ENCODE data around the gene FMO4. TPM values are rescaled to one million over a fixed set of nuclear protein-coding genes. Genes with fewer than 3 reads are reported as not detected.
"Not testable (repeated sequence)": the region's sequence is repeated elsewhere in the genome, so short reads cannot be mapped to it uniquely, and the experiment has no call there.

The FMO4 gene
- total RNA-seq, 4 donors from 2014 or later: 1.2 to 3.2 (median 1.7) TPM

DNA sequence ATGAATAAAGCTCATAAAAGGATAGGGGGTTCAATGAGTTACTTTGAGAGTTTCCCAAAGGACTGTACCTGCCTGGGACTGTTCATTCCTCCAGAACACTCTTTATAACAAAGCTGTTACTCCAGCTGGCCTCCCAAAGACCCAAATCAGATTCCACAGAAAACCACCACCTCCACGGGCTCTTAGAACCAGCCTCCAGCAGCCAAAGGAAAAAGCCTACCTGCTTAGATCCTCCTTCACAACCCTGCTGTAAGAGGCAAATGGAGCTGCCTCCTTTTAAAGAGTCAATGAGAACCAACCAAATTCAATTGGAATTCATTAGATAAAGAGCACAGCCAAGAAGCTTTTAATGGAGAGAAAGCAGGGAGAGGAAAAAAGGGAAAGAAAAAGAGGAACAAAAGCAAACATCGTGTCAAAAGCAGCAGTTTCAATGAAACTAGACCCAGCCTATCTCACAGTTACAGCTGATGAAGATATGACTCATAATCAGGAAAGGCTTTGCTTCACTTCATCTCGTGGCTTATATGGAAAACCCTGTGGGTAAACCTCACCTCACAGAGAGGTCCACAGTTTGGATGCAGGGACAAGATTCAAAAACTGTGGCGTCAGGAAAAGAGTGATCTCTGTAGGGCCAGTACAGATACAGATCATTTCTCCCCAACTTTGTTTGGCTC is 27.8 kb upstream of the FMO4 start:
- peak; percentile 53 for DNase-seq (ENCODE audit: extremely low spot score)
- H3K27ac ChIP-seq (replicated peaks in 1 of 4): no peak overlapping the region
- no peaks in the 10 kb centered on the region for H3K27me3 ChIP-seq
- TF ChIP-seq, protein P1, sequence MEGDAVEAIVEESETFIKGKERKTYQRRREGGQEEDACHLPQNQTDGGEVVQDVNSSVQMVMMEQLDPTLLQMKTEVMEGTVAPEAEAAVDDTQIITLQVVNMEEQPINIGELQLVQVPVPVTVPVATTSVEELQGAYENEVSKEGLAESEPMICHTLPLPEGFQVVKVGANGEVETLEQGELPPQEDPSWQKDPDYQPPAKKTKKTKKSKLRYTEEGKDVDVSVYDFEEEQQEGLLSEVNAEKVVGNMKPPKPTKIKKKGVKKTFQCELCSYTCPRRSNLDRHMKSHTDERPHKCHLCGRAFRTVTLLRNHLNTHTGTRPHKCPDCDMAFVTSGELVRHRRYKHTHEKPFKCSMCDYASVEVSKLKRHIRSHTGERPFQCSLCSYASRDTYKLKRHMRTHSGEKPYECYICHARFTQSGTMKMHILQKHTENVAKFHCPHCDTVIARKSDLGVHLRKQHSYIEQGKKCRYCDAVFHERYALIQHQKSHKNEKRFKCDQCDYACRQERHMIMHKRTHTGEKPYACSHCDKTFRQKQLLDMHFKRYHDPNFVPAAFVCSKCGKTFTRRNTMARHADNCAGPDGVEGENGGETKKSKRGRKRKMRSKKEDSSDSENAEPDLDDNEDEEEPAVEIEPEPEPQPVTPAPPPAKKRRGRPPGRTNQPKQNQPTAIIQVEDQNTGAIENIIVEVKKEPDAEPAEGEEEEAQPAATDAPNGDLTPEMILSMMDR (IDR thresholded peaks at IDR 0.05): no peak
- no peak for TF ChIP-seq POLR2AphosphoS5 (IDR thresholded peaks at IDR 0.05)
- TF ChIP-seq POLR2A (IDR thresholded peaks at IDR 0.05; ENCODE audit: low read depth): no peak
- TF ChIP-seq EP300 (IDR thresholded peaks at IDR 0.05): no peak
- H3K36me3 ChIP-seq: no peaks in the 10 kb centered on the region
- no peaks in the 10 kb centered on the region for H3K4me1 ChIP-seq
- no peak overlapping the region for H3K4me3 ChIP-seq
- H3K9me3 ChIP-seq: no peaks in the 10 kb centered on the region
- WGBS: 56% methylated on average over 4 of the region's 4 CpGs
- intact Hi-C loops (cut with DNase I): no loop called here

DNA sequence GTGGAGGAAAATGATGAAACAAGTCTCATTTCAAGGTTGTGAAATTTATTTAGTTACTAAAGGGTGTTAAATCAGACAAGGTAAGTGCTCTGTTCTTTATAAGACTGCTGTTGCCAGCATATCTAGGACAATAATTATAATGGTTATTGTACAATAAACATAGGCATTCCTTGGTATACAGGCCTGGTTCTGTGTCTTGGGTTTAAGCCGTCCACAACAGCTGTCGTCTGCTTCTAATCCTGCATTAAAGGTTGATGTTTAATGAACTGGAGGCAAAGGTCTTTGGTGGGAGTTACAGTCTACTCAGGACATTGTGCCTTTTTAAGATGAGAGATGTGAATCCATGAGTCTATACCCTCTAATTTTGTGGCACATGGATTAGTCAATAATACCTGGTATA is 23.4 kb upstream of the FMO4 start:
- intact Hi-C loops (cut with DNase I): no loop called here
- H3K9me3 ChIP-seq: no peaks in the 10 kb centered on the region
- WGBS: 82% methylated on average over 2 of the region's 2 CpGs

DNA sequence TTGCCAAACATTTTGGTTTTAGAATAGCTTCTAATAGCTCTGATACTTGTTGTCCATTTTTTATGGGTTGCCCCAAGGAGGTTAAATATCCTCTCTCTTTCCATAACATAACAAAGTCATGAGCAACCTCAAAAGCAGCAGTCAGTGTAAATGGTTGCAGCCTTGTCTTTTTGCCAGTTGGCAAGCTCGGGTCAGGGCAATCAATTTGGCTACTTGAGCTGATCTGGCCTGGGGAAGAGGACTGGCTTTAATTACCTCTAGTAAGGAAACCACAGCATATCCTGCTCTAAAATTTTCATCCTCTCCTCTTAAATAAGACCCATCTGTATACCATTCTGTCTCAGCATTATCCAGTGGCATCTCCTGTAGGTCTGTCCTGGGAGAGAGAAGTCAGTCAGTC is 21.2 kb upstream of the FMO4 start:
- intact Hi-C loops (cut with DNase I): no loop called here
- Histone ChIP-seq H3K36me3 (no peaks in the 10 kb centered on the region), H3K27me3 (no peaks in the 10 kb centered on the region), H3K4me1 (no peaks in the 10 kb centered on the region), H3K9me3 (no peaks in the 10 kb centered on the region), H3K27ac (replicated peaks in 1 of 4) (no peak overlapping the region), H3K4me3 (no peak overlapping the region)
- peak; percentile 39 for DNase-seq (ENCODE audit: extremely low spot score)
- no peak for TF ChIP-seq POLR2A (IDR thresholded peaks at IDR 0.05; ENCODE audit: low read depth)
- TF ChIP-seq EP300 (IDR thresholded peaks at IDR 0.05): no peak
- TF ChIP-seq, protein P1 (IDR thresholded peaks at IDR 0.05): no peak
- TF ChIP-seq POLR2AphosphoS5 (IDR thresholded peaks at IDR 0.05): no peak
- WGBS: 79% methylated on average over 1 of the region's 1 CpG

More for the DNA sequence above, 23.4 kb upstream of the FMO4 start:
- Histone ChIP-seq H3K27me3 (no peaks in the 10 kb centered on the region), H3K4me1 (no peaks in the 10 kb centered on the region), H3K36me3 (no peaks in the 10 kb centered on the region), H3K27ac (replicated peaks in 1 of 4) (no peak overlapping the region), H3K4me3 (no peak overlapping the region)
- DNase-seq (ENCODE audit: extremely low spot score): peak; percentile 19
- TF ChIP-seq POLR2A (IDR thresholded peaks at IDR 0.05; ENCODE audit: low read depth) (no peak), EP300 (IDR thresholded peaks at IDR 0.05) (no peak), POLR2AphosphoS5 (IDR thresholded peaks at IDR 0.05) (no peak)
- TF ChIP-seq, protein P1 (IDR thresholded peaks at IDR 0.05): no peak

DNA sequence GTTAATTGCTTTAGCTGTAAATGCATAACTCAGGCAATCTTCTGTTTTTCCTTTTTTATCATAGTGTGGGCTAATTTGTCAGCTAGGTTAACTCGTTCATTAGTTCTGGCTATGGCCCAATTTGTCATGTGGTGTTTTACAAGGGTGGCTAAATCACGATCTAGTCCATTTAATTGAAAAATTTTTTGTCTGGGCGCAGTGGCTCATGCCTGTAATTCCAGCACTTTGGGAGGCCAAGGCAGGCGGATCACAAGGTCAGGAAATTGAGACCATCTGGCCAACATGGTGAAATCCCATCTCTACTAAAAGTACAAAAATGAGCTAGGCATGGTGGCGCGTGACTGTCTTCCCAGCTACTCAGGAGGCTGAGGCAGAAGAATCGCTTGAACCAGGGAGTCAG is 18.6 kb upstream of the FMO4 start:
- H3K36me3 ChIP-seq; H3K27me3 ChIP-seq; H3K4me1 ChIP-seq; H3K27ac ChIP-seq (replicated peaks in 1 of 4); H3K4me3 ChIP-seq; intact Hi-C loops (cut with DNase I): not testable (repeated sequence)
- WGBS: 78% methylated on average over 7 of the region's 7 CpGs
- DNase-seq (ENCODE audit: extremely low spot score): peak; percentile 1
- peaks cover 0 to 13% (median 9%) of the 10 kb centered on the region in 4 donors for H3K9me3 ChIP-seq

DNA sequence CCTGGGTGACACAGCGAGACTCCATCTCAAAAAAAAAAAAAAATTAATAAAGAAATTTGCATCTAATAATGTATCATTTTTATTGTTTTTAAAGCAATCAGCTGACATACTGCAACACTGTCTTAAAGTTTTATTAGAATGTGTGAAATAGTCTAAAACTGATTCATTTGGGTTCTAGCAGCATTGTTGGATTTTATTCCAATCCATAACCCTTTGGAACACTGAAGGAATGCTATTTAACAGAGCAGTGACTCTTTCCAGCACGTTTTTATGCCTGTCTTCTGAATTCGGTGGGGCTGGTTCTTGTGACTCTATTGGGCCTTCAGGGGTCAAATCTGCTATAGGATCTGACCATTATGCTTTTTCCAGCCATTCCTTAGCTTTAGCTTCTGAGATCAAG is 18.2 kb upstream of the FMO4 start:
- Histone ChIP-seq H3K36me3 (no peaks in the 10 kb centered on the region), H3K27me3 (no peaks in the 10 kb centered on the region), H3K4me1 (no peaks in the 10 kb centered on the region), H3K4me3 (no peak overlapping the region), H3K27ac (replicated peaks in 1 of 4) (no peak overlapping the region), H3K9me3 (peaks cover 0 to 17% (median 13%) of the 10 kb centered on the region in 4 donors)
- intact Hi-C loops (cut with DNase I): no loop called here
- WGBS: 78% methylated on average over 3 of the region's 3 CpGs
- no peak for TF ChIP-seq POLR2AphosphoS5 (IDR thresholded peaks at IDR 0.05)
- no peak for TF ChIP-seq POLR2A (IDR thresholded peaks at IDR 0.05; ENCODE audit: low read depth)
- TF ChIP-seq, protein P1 (IDR thresholded peaks at IDR 0.05): no peak
- no peak for TF ChIP-seq EP300 (IDR thresholded peaks at IDR 0.05)
- no peak for DNase-seq (ENCODE audit: extremely low spot score)

All from esophagus muscularis mucosa (tissue), 4 donors.